Measurements from ENCODE around the gene KCNH3.

GRCh38 chr12:49559011-49559675, 20.3 kb downstream of the KCNH3 start:
- TF ChIP-seq CTCF (IDR thresholded peaks at IDR 0.05) (no peak), EZH2 (IDR thresholded peaks at IDR 0.05) (no peak)

Data from neural progenitor cell (in vitro differentiated cells).